HG02943 (cell line): Measurements from ENCODE around the gene TAS2R38.

ENCODE experiments used
- ATAC-seq: cut with Tn5 transposase; IDR thresholded peaks from one replicate; pipeline ENCODE4 v1.9.1; 2021; ENCODE audit warnings: mild to moderate bottlenecking, low read depth, moderate library complexity; ENCODE audit not compliant: unreplicated experiment

The TAS2R38 gene

GRCh38 chr7:141976524-141977245 lies 3.1 kb upstream of the TAS2R38 start:
- no peak for ATAC-seq

- peak; percentile 80 for ATAC-seq
Observed at GRCh38 chr7:141975806-141976523, 2.4 kb upstream of the TAS2R38 start.

GRCh38 chr7:141974831-141975230 lies 1.3 kb upstream of the TAS2R38 start:
- ATAC-seq = no peak

- ATAC-seq = no peak
Observed at GRCh38 chr7:141960687-141961422, 12.7 kb downstream of the TAS2R38 start.

- no peak for ATAC-seq
Observed at GRCh38 chr7:141956084-141956483, 17.5 kb downstream of the TAS2R38 start.

GRCh38 chr7:141954334-141954733 lies 19.2 kb downstream of the TAS2R38 start:
- no peak for ATAC-seq

GRCh38 chr7:141952461-141952860 lies 21.1 kb downstream of the TAS2R38 start:
- no peak for ATAC-seq

- no peak for ATAC-seq
Observed at GRCh38 chr7:141950806-141951205, 22.8 kb downstream of the TAS2R38 start.

- no peak for ATAC-seq
Observed at GRCh38 chr7:141949911-141950310, 23.7 kb downstream of the TAS2R38 start.

- no peak for ATAC-seq
Observed at GRCh38 chr7:141949451-141949850, 24.1 kb downstream of the TAS2R38 start.

GRCh38 chr7:141949021-141949420 lies 24.6 kb downstream of the TAS2R38 start:
- no peak for ATAC-seq

- no peak for ATAC-seq
Observed at GRCh38 chr7:141946796-141947195, 26.8 kb downstream of the TAS2R38 start, which contains the start of gene CLEC5A. Gene CLEC5A (minus strand): TSS chr7:141946974. CDS start chr7:141946292, 682 bp downstream.

- no peak for ATAC-seq
Observed at GRCh38 chr7:141945356-141945755, 28.2 kb downstream of the TAS2R38 start.

- no peak for ATAC-seq
Observed at GRCh38 chr7:141944811-141945210, 28.8 kb downstream of the TAS2R38 start.

GRCh38 chr7:141943846-141944245 lies 29.7 kb downstream of the TAS2R38 start:
- no peak for ATAC-seq

GRCh38 chr7:141941075-141941474 lies 32.5 kb downstream of the TAS2R38 start:
- no peak for ATAC-seq

GRCh38 chr7:141930211-141930610 lies 43.4 kb downstream of the TAS2R38 start:
- ATAC-seq = no peak

GRCh38 chr7:141928845-141929195 lies 44.8 kb downstream of the TAS2R38 start:
- ATAC-seq = no peak

GRCh38 chr7:141928146-141928844 lies 45.3 kb downstream of the TAS2R38 start:
- no peak for ATAC-seq
